ENCODE results near the gene HK3.
"Not testable (repeated sequence)": the region's sequence is repeated elsewhere in the genome, so short reads cannot be mapped to it uniquely, and the experiment has no call there.

The HK3 gene

GRCh38 chr5:176881816-176882566, 17.2 kb downstream of the HK3 start:
- no peak for DNase-seq

DNA sequence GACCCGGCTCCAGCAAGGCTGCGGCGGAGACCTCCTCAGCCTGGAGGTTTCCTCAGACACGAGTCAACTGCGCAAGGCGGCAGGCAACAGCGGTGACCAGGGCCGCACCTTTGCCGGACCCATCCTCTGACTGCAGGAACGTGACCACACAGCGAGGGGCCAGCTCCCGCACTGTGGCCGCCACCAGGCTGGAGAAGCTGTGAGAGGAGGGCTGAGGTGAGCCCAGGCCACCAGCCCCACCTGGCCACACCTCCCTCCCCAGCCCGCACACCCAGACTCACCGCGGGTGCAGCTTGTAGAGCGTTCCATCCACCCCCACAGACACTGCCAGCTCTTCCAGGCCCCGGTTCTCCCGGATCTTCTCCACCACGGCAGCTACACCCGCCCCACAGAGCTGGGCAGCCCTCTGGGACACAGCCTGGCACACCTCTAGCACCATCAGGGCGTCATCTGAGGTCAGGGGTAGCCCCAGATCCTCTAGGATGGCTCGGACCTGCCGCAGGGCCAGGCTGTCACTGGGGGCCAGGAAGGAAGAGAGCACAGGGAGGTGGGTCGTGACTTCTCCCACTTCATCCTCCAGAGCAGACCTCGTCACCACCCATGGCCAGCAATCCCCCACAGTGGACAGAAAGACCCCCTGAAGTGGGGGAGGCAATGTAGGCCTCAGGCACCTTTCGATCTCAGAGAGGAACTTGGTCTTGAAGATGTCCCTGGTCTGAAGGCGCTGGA, 18.0 kb downstream of the HK3 start:
- DNase-seq, result no peak

DNA sequence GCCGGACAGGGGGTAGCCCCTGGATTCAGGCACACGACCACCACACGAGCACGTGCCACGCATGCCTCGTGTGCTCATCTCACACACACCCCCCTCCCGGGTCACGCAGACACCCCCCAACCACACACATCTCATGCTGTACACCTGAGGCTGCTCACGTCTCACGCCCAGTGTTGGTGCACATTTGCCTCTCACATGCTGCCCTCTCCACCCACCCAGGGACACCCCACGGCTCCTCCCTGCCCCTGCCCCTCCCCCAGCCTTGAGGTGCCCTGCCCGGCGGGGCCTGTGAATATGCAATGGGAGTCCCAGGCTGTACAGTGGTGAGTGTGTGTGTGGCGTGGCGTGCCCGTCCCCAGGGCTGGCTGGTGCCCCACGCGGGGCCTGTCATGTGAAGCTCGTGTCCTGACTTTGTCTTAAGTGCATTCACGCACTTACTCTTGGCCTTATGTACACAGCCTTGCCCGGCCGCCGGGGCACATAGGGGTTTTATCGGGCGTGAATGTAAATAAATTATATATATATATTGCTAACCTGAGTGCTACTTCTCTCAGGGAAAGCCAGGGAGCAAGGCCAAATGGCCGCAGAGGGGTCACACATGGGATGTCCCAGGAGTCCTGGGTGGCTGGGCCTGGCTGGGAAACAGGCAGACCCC, 18.7 kb downstream of the HK3 start:
- no peak for DNase-seq

DNA sequence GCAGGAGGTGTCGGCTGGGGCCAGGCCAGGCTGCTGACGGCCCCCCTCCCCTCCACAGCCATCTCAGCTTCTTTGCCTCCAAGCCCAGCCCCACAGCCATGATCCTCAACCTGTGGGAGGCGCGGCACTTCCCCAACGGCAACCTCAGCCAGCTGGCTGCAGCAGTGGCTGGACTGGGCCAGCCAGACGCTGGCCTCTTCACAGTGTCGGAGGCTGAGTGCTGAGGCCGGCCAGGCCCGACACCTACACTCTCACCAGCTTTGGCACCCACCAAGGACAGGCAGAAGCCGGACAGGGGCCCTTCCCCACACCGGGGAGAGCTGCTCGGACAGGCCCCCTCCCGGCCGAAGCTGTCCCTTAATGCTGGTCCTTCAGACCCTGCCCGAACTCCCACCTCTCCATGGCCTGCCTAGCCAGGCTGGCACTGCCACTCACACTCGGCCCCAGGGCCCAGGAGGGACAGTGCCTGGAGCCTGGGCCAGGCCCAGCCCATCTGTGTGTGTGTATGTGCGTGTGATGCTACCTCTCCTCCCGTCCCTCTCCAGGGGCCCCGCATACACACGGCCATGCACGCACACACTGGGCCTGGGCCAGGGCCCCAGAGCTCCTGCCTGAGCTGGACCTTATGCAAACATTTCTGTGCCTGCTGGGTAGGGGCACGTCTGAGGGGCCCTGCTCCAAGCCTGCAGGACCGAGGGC, 19.3 kb downstream of the HK3 start:
- no peak for DNase-seq

GRCh38 chr5:176878906-176879662, 20.1 kb downstream of the HK3 start:
- DNase-seq, result no peak

GRCh38 chr5:176878463-176878862, 20.7 kb downstream of the HK3 start:
- no peak for DNase-seq

DNA sequence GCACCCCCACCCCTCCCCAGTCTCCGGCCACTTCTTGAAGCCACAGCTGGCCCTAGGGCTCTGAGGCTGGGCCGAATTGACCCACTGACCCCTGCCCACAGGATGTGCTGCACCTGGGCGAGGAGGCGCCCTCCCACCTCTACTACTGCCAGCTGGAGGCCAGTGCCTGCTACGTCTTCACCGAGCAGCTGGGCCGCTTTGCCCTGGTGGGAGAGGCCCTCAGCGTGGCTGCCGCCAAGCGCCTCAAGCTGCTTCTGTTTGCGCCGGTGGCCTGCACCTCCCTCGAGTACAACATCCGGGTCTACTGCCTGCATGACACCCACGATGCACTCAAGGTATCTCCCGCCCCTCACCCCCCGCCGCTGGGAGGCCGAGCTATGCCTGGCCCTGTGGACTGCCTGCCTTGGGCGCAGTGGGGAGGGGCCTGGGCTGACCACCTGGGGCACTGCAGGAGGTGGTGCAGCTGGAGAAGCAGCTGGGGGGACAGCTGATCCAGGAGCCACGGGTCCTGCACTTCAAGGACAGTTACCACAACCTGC, 21.3 kb downstream of the HK3 start:
- DNase-seq, result no peak

GRCh38 chr5:176876506-176877431, 22.4 kb downstream of the HK3 start:
- no peak for DNase-seq

DNA sequence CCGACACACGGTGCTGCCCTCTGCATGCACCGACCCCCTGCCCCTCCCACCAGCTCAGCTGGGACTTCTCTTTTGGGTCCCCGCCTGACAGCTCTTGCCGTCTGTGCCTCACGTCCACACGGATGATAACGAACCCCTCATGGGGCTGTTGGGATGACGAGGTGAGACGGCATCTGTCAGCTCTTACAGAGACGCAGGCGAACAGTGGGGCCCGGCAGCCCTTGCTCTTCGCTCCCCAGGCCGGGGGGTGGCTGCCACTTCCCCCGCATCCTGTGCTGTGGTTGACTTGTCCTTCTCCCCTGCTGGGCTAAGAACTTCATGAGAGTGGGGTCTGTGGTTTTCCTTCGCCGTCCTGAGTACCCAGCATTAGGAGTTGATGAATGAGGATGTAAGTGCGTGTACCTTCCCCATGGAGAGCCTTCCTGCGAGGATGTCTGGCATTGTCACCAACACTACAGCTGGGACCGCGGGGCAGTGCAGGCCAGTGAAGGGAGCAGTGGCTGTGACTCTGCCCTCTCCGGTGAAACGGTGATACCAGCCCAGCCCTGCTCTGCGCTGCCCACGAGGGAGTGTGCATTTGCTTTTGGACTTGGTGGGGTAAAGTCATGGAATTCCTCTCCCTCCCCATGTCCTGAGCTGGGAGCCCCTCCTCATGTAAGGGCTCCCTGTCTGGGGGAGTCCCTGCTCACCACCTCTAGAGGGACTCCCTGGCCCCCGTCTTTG, 23.2 kb downstream of the HK3 start:
- no peak for DNase-seq

- DNase-seq, result no peak
Observed at GRCh38 chr5:176875014-176875550, 24.1 kb downstream of the HK3 start.

DNA sequence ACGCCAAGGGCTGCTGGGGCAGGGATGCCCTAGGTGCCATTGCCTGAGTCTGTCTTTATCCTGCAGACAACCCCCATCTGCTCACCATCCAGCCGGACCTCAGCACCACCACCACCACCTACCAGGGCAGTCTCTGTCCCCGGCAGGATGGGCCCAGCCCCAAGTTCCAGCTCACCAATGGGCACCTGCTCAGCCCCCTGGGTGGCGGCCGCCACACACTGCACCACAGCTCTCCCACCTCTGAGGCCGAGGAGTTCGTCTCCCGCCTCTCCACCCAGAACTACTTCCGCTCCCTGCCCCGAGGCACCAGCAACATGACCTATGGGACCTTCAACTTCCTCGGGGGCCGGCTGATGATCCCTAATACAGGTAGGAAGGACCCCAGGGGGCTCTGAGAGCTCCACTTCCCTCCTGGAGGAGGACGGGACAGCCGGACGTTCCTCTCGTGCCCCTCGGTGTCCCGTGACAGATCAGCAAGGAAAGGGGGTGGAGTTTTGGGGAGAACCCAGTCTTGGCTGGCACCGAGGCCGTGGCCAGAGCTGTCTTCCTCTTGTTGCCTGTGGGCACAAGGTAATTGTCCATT, 24.9 kb downstream of the HK3 start:
- DNase-seq, result no peak

DNA sequence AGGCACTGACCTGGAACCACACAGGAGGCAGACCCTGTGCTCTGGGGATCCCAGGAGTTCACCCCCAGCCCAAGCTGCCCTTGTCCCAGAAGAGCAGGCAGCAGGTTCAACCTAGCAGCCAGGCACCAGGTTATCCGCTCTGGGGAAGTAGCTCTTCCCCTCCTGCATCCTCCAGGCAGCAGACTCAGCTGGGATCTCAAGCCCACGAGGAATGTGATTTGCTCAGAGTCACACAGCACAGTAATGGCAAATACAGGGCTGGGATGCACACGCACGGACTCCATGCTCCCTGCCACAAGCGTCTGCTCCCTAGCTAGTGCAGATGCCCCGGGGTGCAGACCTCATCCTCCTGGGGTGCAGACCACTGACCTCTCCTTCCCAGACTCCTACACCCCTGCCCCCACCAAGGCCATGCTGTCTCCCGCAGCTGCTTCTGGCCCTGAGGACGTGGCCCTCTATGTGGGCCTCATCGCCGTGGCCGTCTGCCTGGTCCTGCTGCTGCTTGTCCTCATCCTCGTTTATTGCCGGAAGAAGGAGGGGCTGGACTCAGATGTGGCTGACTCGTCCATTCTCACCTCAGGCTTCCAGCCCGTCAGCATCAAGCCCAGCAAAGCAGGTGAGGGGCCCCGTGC, 25.5 kb downstream of the HK3 start:
- no peak for DNase-seq

- not testable (repeated sequence) for DNase-seq
Observed at GRCh38 chr5:176873011-176873410, 26.1 kb downstream of the HK3 start.

- DNase-seq, result not testable (repeated sequence)
Observed at GRCh38 chr5:176872586-176872985, 26.6 kb downstream of the HK3 start.

- not testable (repeated sequence) for DNase-seq
Observed at GRCh38 chr5:176870644-176871043, 28.5 kb downstream of the HK3 start.

- DNase-seq, result no peak
Observed at GRCh38 chr5:176870110-176870591, 29.0 kb downstream of the HK3 start.

- DNase-seq, result no peak
Observed at GRCh38 chr5:176869501-176870109, 29.5 kb downstream of the HK3 start.

DNA sequence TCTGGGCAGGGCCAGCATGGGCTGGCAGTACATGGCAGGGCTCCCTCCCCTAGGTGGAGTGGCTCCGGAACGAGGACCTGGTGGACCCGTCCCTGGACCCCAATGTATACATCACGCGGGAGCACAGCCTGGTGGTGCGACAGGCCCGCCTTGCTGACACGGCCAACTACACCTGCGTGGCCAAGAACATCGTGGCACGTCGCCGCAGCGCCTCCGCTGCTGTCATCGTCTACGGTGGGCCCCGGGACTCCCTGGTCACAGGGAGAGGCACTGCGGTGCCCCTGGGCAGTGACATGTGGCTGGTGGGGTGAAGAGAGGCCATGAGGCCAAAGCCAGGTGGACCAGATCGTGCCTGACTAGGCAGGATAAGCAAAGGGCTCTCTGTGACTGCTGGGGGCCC, 30.4 kb downstream of the HK3 start:
- no peak for DNase-seq

DNA sequence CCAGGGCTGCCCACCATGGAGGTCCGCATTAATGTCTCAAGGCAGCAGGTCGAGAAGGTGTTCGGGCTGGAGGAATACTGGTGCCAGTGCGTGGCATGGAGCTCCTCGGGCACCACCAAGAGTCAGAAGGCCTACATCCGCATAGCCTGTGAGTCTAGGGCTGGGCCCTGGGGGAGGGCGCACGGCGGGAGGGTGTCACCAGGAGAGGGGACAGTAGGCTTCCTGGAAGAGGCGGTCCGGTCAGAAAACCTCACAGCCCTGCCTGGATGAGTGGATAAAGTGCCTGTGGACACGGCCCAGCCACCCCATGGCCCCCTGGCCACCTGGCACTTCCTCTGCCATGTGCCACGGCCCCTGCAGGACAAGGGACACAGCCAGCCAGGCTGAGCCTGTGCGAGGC, 31.0 kb downstream of the HK3 start:
- no peak for DNase-seq
